22Rv1 (cell line): Measurements from ENCODE around the gene UVRAG.

Experiments
- H3K27ac ChIP-seq: fragments of 450-650 bp; 2 replicates; pipeline ENCODE4 v1.5.1; 2017
- ZFX ChIP-seq: fragments of 450-650 bp; IDR thresholded peaks from 2 replicates; pipeline ENCODE4 v1.6.1; 2017; ENCODE audit warnings: antibody characterized with exemption, borderline replicate concordance
- TF ChIP-seq, protein P1 (sequence below): fragments of 450-650 bp; IDR thresholded peaks from 2 replicates; pipeline ENCODE4 v1.5.1; 2017; ENCODE audit warnings: mild to moderate bottlenecking

Gene UVRAG

DNA sequence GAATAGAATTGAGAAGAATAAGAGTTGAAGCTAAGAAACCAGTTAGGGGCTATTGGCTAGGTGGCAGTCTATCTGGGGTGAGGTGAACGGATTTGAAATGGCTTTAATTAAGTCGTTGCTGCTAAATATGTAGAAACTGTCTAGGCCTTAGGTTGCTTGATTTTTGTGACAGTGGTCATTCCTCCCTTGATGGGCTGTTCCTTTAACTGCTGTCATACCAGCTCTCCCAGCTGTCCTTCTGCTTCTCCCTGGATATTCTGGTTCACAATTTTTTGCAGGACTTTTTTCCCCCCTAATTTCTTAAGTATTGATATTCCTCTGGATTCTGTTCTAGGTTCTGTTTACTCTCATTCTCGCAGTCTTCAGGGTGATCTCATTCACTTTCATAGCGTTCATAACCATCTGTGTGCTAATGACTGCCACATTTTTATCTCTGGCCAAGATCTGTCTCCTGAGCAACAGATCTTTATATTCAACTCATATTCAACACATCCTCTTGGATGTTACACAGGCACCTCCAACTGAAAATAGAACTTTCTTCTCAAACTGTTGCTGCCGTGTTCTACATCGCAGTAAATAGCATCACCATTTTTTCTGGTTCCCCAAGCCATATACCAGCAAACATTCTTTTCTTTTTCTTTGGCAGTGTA, 134.1 kb downstream of the UVRAG start:
- no peak for TF ChIP-seq ZFX
- TF ChIP-seq, protein P1, sequence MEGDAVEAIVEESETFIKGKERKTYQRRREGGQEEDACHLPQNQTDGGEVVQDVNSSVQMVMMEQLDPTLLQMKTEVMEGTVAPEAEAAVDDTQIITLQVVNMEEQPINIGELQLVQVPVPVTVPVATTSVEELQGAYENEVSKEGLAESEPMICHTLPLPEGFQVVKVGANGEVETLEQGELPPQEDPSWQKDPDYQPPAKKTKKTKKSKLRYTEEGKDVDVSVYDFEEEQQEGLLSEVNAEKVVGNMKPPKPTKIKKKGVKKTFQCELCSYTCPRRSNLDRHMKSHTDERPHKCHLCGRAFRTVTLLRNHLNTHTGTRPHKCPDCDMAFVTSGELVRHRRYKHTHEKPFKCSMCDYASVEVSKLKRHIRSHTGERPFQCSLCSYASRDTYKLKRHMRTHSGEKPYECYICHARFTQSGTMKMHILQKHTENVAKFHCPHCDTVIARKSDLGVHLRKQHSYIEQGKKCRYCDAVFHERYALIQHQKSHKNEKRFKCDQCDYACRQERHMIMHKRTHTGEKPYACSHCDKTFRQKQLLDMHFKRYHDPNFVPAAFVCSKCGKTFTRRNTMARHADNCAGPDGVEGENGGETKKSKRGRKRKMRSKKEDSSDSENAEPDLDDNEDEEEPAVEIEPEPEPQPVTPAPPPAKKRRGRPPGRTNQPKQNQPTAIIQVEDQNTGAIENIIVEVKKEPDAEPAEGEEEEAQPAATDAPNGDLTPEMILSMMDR, result no peak
- H3K27ac ChIP-seq, result no peak overlapping the region

DNA sequence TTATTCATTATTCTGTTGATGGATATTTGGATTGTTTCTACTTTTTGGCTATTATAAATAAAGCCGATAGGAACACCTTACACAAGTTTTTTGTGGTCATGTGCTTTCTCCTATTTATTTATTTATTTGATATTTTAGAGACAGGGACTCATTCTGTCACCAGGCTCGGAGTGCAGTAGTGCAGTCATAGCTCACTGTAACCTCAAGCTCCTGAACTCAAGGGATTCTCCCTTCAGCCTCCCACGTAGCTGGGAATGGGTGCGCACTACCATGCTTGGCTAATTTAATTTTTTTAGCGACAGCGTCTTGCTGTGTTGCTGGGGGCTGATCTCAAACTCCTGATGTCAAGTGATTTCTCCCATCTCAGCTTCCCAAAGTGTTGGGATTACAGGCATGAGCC, 135.1 kb downstream of the UVRAG start:
- no peak overlapping the region for H3K27ac ChIP-seq
- TF ChIP-seq, protein P1, result no peak
- TF ChIP-seq ZFX, result no peak

DNA sequence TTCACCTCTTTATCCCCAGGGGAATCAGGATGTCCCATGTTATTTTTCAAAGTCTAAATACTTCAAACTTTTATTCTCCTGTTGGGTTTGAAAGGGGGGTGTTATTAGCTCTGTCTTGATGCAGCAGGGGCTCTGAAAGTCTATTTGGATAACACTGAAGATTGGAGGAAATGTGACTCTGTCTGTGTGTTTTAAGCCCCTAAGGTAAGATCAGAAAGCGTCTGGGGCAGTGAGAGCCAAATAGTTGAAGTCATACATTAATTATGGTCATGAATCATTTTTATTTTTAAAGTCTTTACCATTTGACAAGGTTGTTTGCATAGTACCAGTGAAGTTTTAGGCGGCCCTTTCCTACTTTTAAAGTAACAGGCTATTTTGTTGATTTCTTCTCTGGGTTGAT, 139.0 kb downstream of the UVRAG start:
- H3K27ac ChIP-seq, result no peak overlapping the region
- TF ChIP-seq, protein P1, result no peak
- TF ChIP-seq ZFX, result no peak

DNA sequence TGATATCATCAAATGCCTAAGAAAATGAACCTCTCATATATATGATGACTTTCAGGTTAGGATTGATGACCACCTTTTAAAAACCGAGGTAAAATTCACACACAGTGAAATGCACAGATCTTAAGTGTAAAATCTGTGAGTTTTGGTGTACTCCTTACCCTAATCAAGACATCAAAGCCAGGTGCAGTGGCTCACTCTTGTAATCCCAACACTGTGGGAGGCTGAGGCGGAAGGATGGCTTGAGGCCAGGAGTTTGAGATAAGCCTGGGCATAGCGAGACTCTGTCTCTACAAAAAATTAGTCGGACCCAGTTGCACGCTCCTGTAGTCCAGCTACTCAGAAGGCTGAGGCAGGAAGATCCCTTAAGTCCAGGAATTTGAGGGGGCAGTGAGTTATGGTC, 140.4 kb downstream of the UVRAG start:
- no peak overlapping the region for H3K27ac ChIP-seq
- TF ChIP-seq, protein P1, result no peak
- TF ChIP-seq ZFX, result no peak

DNA sequence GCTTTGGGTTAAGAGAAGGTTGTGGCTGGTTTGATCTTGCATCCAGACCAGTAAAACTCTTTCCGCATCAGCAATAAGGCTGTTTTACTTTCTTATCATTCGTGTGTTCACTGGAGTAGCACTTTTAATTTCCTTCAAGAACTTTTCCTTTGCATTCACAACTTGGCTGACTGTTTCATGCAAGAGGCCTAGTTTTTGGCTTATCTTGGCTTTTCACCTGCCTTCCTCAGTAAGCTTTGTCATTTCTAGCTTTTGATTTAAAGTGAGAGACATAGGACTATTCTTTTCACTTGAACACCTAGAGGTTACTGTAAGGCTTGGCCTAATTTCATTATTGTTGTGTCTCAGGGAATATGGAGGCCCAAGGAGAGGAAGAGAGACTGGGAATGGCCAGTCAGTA, 144.5 kb downstream of the UVRAG start:
- no peak overlapping the region for H3K27ac ChIP-seq
- TF ChIP-seq, protein P1, result no peak
- no peak for TF ChIP-seq ZFX

DNA sequence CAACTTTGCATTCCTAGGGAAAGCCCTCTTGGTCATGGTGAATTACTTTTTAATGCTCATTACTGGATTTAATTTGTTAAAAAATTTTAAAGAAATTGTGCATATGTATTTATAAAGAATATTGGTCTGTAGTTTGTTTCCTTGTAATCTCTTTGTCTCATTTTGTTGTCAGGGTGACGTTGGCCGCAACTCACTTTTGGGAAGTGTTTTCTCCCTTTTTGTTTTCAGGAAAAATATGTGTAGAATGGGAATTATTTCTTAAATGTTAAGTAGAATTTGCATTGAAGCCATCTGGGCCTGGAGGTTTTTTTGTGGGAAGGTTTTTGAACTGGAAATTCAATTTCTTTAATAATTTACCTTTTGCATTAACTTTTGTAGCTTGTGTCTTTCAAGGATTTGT, 149.1 kb downstream of the UVRAG start:
- TF ChIP-seq ZFX, result no peak
- TF ChIP-seq, protein P1, result no peak
- no peak overlapping the region for H3K27ac ChIP-seq

DNA sequence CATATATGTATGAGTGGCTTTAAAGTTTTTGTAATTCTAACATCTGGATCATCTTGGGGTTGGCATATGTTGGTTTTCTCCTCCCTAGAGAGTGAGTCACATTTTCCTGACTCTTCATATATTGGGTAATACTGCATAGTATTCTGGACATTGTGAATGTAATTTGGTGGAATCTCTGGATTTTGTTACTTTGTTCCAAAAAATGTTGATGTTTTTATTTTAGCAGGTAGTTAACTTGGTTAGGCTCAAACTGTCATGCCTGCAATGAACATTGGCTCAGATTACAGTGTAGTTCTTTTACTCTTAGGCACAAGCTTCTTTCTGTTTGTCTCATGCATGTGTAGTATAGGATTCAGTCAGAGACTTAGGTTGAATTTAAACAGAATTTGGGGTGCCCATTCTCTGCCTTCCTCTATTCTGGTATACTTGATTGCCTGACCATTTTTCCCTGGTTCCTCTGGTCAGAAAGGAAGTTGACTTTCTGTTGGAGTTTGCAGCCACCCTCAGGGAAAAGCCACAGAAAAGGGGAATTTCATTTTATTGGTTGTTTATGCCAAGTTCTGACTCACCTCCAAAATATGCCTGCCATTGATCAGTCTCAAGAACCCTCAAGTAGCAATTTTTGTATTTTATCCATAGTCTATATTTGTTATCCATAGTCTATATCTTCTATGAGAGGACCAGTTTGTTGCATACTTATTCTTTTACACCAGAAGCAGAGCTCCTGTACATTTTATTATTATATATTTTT, 151.7 kb downstream of the UVRAG start:
- TF ChIP-seq, protein P1, result no peak
- no peak for TF ChIP-seq ZFX
- H3K27ac ChIP-seq, result no peak overlapping the region
